ENCODE measurements around the gene DISP3.
"Not testable (repeated sequence)": the region's sequence is repeated elsewhere in the genome, so short reads cannot be mapped to it uniquely, and the experiment has no call there.

Gene DISP3

GRCh38 chr1:11579506-11579905 is 100.6 kb downstream of the DISP3 start:
- no peak overlapping the region for H3K27ac ChIP-seq
- TF ChIP-seq, protein P1, sequence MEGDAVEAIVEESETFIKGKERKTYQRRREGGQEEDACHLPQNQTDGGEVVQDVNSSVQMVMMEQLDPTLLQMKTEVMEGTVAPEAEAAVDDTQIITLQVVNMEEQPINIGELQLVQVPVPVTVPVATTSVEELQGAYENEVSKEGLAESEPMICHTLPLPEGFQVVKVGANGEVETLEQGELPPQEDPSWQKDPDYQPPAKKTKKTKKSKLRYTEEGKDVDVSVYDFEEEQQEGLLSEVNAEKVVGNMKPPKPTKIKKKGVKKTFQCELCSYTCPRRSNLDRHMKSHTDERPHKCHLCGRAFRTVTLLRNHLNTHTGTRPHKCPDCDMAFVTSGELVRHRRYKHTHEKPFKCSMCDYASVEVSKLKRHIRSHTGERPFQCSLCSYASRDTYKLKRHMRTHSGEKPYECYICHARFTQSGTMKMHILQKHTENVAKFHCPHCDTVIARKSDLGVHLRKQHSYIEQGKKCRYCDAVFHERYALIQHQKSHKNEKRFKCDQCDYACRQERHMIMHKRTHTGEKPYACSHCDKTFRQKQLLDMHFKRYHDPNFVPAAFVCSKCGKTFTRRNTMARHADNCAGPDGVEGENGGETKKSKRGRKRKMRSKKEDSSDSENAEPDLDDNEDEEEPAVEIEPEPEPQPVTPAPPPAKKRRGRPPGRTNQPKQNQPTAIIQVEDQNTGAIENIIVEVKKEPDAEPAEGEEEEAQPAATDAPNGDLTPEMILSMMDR (IDR thresholded peaks at IDR 0.05) = no peak

- not testable (repeated sequence) for H3K27ac ChIP-seq
Observed at GRCh38 chr1:11580049-11580448, 101.1 kb downstream of the DISP3 start.

DNA sequence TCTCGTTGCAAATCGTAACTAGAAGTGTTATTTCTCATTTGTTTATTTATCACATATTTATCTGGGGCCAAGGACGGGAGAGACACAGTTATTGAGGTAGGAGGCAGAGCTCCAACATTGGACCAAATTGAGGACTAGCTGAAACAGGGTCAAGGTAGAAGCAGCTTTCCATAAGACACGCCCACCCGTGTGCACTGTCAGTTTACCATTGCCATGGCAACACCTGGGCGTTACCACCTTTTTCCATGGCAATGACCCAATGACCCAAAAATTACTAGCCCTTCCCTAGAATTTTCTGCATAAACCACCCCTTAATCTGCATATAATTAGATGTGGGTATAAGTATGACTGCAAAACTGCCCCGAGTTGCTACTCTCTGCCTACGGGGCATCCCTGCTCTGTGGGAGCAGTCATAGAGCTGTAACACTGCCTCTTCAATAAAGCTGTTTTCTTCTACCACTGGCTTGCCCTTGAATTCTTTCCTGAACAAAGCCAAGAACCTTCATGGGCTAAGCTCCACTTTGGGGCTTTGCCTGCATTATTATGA is 102.6 kb downstream of the DISP3 start:
- H3K27ac ChIP-seq = no peak overlapping the region

GRCh38 chr1:11585389-11585788 is 106.4 kb downstream of the DISP3 start:
- TF ChIP-seq, protein P1 (IDR thresholded peaks at IDR 0.05) = no peak
- no peak for TF ChIP-seq ZFX (IDR thresholded peaks at IDR 0.05; ENCODE audit: borderline replicate concordance)
- no peak overlapping the region for H3K27ac ChIP-seq

More for the DNA sequence above, 102.6 kb downstream of the DISP3 start:
- no peak for TF ChIP-seq ZFX (IDR thresholded peaks at IDR 0.05; ENCODE audit: borderline replicate concordance)
- TF ChIP-seq, protein P1 (IDR thresholded peaks at IDR 0.05) = no peak

Measured in 22Rv1 (cell line).